ENCODE data around the gene OSBP2.

Gene OSBP2

DNA sequence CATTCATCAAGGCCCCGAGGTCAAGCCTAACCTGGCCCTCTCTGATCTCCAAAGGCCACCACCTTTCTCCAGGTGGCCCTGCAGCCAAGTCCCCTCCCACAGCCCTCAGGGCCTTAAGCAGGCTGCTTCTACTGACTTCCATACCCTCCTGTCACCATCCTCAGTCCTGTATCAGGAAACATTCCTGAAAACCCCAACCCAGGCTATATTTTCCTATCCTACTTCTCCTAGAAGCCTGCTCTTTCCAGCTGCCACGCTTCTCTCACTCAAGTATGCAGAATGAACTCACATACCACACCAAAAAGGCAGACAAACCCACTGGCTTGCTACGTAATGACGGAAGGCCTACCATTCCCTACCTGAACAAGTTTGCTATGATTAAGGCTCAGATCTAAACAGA is 250.3 kb downstream of the OSBP2 start:
- H3K9ac ChIP-seq (ENCODE audit: low read length): no peak overlapping the region
- H3K36me3 ChIP-seq (replicated peaks; ENCODE audit: low read depth, low read length): peaks cover 76% of the 10 kb centered on the region
- no peaks in the 10 kb centered on the region for H3K79me2 ChIP-seq (ENCODE audit: low read length)
- no peak overlapping the region for H3K4me3 ChIP-seq (ENCODE audit: low read length)
- no peak overlapping the region for H3K4me2 ChIP-seq (ENCODE audit: low read length)
- 0 out of 2 replicates have a peak, but pooled peaks cover 2% of the 10 kb centered on the region for H4K20me1 ChIP-seq (ENCODE audit: insufficient read depth, low read length)
- no peak overlapping the region for H2AFZ ChIP-seq (ENCODE audit: low read depth, low read length)
- TF ChIP-seq, protein P1, sequence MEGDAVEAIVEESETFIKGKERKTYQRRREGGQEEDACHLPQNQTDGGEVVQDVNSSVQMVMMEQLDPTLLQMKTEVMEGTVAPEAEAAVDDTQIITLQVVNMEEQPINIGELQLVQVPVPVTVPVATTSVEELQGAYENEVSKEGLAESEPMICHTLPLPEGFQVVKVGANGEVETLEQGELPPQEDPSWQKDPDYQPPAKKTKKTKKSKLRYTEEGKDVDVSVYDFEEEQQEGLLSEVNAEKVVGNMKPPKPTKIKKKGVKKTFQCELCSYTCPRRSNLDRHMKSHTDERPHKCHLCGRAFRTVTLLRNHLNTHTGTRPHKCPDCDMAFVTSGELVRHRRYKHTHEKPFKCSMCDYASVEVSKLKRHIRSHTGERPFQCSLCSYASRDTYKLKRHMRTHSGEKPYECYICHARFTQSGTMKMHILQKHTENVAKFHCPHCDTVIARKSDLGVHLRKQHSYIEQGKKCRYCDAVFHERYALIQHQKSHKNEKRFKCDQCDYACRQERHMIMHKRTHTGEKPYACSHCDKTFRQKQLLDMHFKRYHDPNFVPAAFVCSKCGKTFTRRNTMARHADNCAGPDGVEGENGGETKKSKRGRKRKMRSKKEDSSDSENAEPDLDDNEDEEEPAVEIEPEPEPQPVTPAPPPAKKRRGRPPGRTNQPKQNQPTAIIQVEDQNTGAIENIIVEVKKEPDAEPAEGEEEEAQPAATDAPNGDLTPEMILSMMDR (IDR thresholded peaks at IDR 0.05; ENCODE audit: low read depth, low read length): no peak
- TF ChIP-seq EZH2phosphoT487 (IDR thresholded peaks at IDR 0.05; ENCODE audit: low read depth): no peak
- H3K27ac ChIP-seq (ENCODE audit: low read length): no peak overlapping the region
- peaks cover 10% of the 10 kb centered on the region; the same call in 1 of the 2 replicates for H3K4me1 ChIP-seq (ENCODE audit: low read length)
- H3K9me3 ChIP-seq (ENCODE audit: insufficient read depth, low read length): no peaks in the 10 kb centered on the region
- no peaks in the 10 kb centered on the region for H3K27me3 ChIP-seq (ENCODE audit: low read depth, low read length)

DNA sequence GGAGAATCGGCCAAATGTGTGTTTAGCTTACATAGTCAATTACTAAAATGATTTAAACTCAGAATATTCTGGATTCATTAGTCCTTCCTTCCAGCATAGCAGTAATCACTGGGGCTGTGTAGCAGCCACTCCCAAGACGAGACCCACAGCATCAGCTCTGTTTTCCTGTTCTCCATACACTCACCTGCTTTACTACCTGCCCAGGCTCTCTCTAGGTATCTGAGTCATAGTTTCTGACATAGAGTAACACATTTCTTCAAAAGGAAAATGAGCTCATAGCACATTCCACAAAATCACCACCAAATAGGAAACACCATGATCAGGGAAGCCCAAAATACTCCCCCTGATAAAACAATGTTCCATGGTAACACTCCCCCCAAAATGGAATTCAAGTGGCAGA is 251.0 kb downstream of the OSBP2 start:
- peaks cover 76% of the 10 kb centered on the region for H3K36me3 ChIP-seq (replicated peaks; ENCODE audit: low read depth, low read length)
- TF ChIP-seq, protein P1 (IDR thresholded peaks at IDR 0.05; ENCODE audit: low read depth, low read length): no peak
- TF ChIP-seq EZH2phosphoT487 (IDR thresholded peaks at IDR 0.05; ENCODE audit: low read depth): no peak
- no peak overlapping the region for H3K4me2 ChIP-seq (ENCODE audit: low read length)
- H3K27ac ChIP-seq (ENCODE audit: low read length): no peak overlapping the region
- no peak overlapping the region for H3K9ac ChIP-seq (ENCODE audit: low read length)
- H3K9me3 ChIP-seq (ENCODE audit: insufficient read depth, low read length): no peaks in the 10 kb centered on the region
- H3K4me3 ChIP-seq (ENCODE audit: low read length): no peak overlapping the region
- no peaks in the 10 kb centered on the region for H3K79me2 ChIP-seq (ENCODE audit: low read length)
- H3K27me3 ChIP-seq (ENCODE audit: low read depth, low read length): no peaks in the 10 kb centered on the region
- no peak overlapping the region for H2AFZ ChIP-seq (ENCODE audit: low read depth, low read length)
- H3K4me1 ChIP-seq (ENCODE audit: low read length): peaks cover 10% of the 10 kb centered on the region; the same call in 1 of the 2 replicates
- H4K20me1 ChIP-seq (ENCODE audit: insufficient read depth, low read length): 0 out of 2 replicates have a peak, but pooled peaks cover 2% of the 10 kb centered on the region

DNA sequence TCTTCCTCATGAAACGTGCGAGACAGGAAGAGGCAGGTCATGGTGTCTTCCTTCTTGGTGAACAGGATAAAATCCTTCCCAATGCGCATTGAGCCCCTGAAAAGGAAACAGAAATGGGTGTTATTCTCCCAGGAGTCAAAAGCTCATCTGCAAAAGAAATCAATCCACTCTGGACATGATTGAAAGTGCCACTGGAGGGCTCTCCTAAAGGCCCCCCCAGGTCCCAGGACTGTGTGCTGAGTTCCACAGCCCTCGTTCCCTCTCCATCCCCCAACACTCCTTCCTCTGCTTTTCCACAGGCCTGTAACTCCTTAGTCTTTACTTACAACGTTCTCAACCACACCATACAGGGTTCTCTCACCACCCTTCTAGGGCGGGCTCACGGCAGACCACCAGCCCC is 251.7 kb downstream of the OSBP2 start:
- Histone ChIP-seq H3K79me2 (ENCODE audit: low read length) (no peaks in the 10 kb centered on the region), H3K27me3 (ENCODE audit: low read depth, low read length) (no peaks in the 10 kb centered on the region), H3K9ac (ENCODE audit: low read length) (no peak overlapping the region), H3K4me2 (ENCODE audit: low read length) (no peak overlapping the region), H3K4me3 (ENCODE audit: low read length) (no peak overlapping the region), H3K27ac (ENCODE audit: low read length) (no peak overlapping the region), H4K20me1 (ENCODE audit: insufficient read depth, low read length) (no peaks in the 10 kb centered on the region), H3K9me3 (ENCODE audit: insufficient read depth, low read length) (no peaks in the 10 kb centered on the region), H3K36me3 (replicated peaks; ENCODE audit: low read depth, low read length) (peaks cover 74% of the 10 kb centered on the region), H2AFZ (ENCODE audit: low read depth, low read length) (no peak overlapping the region), H3K4me1 (ENCODE audit: low read length) (peaks cover 10% of the 10 kb centered on the region; the same call in 1 of the 2 replicates)
- TF ChIP-seq EZH2phosphoT487 (IDR thresholded peaks at IDR 0.05; ENCODE audit: low read depth): no peak
- TF ChIP-seq, protein P1 (IDR thresholded peaks at IDR 0.05; ENCODE audit: low read depth, low read length): no peak

DNA sequence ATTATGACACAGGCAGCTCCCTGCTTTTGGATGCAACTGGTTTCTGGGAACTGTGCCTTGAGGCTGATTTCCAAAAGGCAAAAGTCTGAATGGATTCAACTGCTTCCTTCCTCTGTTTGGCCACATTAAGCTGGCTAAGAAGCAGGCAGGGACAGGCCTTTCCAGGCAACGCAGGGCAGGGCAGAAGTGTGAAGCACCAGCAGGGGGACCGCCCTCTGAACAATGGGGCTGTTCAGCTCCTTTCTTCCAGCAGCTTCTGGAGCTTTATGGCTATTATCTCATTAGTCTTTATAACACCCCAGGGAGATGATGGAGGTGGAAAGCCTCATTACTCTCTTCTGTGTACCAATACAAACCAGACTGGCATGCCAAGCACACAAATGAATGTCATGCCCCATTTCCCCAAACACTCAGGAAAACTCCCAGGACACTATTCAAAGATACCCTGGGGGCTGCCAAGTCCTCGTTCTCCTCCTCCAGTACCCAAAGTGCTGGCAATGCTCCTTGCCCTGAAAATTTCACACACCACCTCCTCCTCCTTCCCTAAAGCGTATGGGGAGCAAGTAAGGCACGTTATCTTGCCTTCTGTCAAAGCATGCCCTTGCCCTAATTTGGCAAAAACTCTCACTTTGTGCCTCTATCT is 252.6 kb downstream of the OSBP2 start:
- H3K27me3 ChIP-seq (ENCODE audit: low read depth, low read length): no peaks in the 10 kb centered on the region
- no peak overlapping the region for H2AFZ ChIP-seq (ENCODE audit: low read depth, low read length)
- peaks cover 10% of the 10 kb centered on the region; the same call in 1 of the 2 replicates for H3K4me1 ChIP-seq (ENCODE audit: low read length)
- no peak for TF ChIP-seq EZH2phosphoT487 (IDR thresholded peaks at IDR 0.05; ENCODE audit: low read depth)
- TF ChIP-seq, protein P1 (IDR thresholded peaks at IDR 0.05; ENCODE audit: low read depth, low read length): no peak
- H3K36me3 ChIP-seq (replicated peaks; ENCODE audit: low read depth, low read length): peaks cover 66% of the 10 kb centered on the region
- H3K9me3 ChIP-seq (ENCODE audit: insufficient read depth, low read length): no peaks in the 10 kb centered on the region
- no peak overlapping the region for H3K4me2 ChIP-seq (ENCODE audit: low read length)
- H3K9ac ChIP-seq (ENCODE audit: low read length): no peak overlapping the region
- no peaks in the 10 kb centered on the region for H3K79me2 ChIP-seq (ENCODE audit: low read length)
- no peaks in the 10 kb centered on the region for H4K20me1 ChIP-seq (ENCODE audit: insufficient read depth, low read length)
- no peak overlapping the region for H3K4me3 ChIP-seq (ENCODE audit: low read length)
- H3K27ac ChIP-seq (ENCODE audit: low read length): no peak overlapping the region

All from OCI-LY3 (cell line).